Suprapubic skin (tissue), 4 donors: ENCODE results near the gene ATAD3C. TPM values are rescaled to one million over a fixed set of nuclear protein-coding genes. Genes with fewer than 3 reads are reported as not detected.
"Not testable (repeated sequence)": the region's sequence is repeated elsewhere in the genome, so short reads cannot be mapped to it uniquely, and the experiment has no call there.

ENCODE experiments used
- DNase-seq, 2 donors: peaks; one replicate each; pipeline ENCODE4 v3.0.0-alpha.2; 2019; ENCODE audit warnings: low spot score in 2 of 2
- H3K27ac ChIP-seq: fragments of 200-600 bp; sonication (generic); one replicate; pipeline ENCODE4 v1.5.1; 2019
- H3K27me3 ChIP-seq: fragments of 200-600 bp; sonication (generic); one replicate; pipeline ENCODE4 v1.5.1; 2019
- H3K36me3 ChIP-seq: fragments of 200-600 bp; sonication (generic); one replicate; pipeline ENCODE4 v1.5.1; 2019
- H3K4me1 ChIP-seq: fragments of 200-600 bp; sonication (generic); one replicate; pipeline ENCODE4 v1.5.1; 2019
- H3K4me3 ChIP-seq: fragments of 200-600 bp; sonication (generic); one replicate; pipeline ENCODE4 v1.5.1; 2019; ENCODE audit warnings: mild to moderate bottlenecking
- H3K9me3 ChIP-seq: fragments of 200-600 bp; sonication (generic); one replicate; pipeline ENCODE4 v1.5.1; 2019
- EP300 ChIP-seq: sonication (generic); formaldehyde crosslinking; IDR thresholded peaks from one replicate; pipeline ENCODE4 v1.6.1; 2017; ENCODE audit warnings: antibody characterized with exemption
- POLR2A ChIP-seq, 2 donors: fragments of 450-650 bp; IDR thresholded peaks; one replicate each; pipeline ENCODE4 v1.6.1; 2017; ENCODE audit warnings: antibody characterized with exemption in 2 of 2, mild to moderate bottlenecking in 2 of 2, moderate library complexity in 2 of 2
- POLR2AphosphoS5 ChIP-seq, 3 donors: sonication (generic); formaldehyde crosslinking; IDR thresholded peaks; one replicate each; pipeline ENCODE4 v1.6.1; 2017; ENCODE audit warnings: antibody characterized with exemption in 3 of 3
- WGBS: methylation state at CpG from one replicate; pipeline ENCODE4 v1.1.5; 2018; 5-methylcytosine and 5-hydroxymethylcytosine counted together
- total RNA-seq, 4 donors: library from RNA; depleted of rRNA; stranded (reverse); fragments of >200 nt; gene quantifications; one replicate each; pipeline ENCODE4 v1.1.0, GENCODE V29; 2016
- TF ChIP-seq, protein P1 (sequence below), 2 donors: fragments of 200-600 bp in 1 of 2; fragments of 450-650 bp in 1 of 2; sonication (generic) in 1 of 2; IDR thresholded peaks; one replicate each; pipeline ENCODE4 v1.5.1; 2016 to 2019; ENCODE audit warnings: antibody characterized with exemption in 2 of 2, mild to moderate bottlenecking in 1 of 2, moderate library complexity in 1 of 2

Gene ATAD3C
- total RNA-seq, 4 donors from 2014 or later: 0.32 to 4.2 (median 1.2) TPM

DNA sequence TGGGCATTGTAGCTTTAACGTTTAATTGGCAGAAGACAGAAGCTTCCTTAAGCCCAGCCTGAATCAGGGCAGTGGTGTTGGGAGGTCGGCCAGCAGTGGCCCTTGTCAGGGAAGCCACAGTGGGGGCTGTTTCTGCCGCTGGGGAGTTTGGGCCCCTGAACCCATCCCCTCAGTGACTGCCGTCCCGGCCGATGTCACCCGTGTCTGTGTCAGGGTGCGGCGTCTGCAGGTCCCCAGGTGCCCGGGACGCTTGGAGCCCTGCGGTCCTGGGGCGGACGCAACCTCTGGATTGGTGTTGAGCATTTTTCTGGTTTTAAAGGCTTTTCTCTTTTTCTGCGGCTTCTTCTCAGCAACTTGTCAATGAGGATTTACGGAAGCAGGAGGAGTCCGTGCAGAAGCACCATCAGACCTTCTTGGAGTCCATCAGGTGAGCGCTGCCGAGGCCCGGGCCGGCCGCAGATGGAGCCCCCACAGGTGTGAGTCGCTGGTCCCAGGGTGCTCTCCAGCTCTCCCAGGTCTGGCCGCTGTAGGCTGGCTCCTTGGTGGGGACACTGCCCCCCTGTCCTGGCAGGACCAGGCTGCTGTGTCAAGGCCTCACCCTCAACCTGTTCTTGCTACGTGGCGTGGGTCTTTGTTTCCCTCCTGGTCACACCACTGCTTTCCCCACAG, 2.3 kb downstream of the ATAD3C start:
- no peak for TF ChIP-seq POLR2AphosphoS5 (IDR thresholded peaks at IDR 0.05)
- TF ChIP-seq, protein P1, sequence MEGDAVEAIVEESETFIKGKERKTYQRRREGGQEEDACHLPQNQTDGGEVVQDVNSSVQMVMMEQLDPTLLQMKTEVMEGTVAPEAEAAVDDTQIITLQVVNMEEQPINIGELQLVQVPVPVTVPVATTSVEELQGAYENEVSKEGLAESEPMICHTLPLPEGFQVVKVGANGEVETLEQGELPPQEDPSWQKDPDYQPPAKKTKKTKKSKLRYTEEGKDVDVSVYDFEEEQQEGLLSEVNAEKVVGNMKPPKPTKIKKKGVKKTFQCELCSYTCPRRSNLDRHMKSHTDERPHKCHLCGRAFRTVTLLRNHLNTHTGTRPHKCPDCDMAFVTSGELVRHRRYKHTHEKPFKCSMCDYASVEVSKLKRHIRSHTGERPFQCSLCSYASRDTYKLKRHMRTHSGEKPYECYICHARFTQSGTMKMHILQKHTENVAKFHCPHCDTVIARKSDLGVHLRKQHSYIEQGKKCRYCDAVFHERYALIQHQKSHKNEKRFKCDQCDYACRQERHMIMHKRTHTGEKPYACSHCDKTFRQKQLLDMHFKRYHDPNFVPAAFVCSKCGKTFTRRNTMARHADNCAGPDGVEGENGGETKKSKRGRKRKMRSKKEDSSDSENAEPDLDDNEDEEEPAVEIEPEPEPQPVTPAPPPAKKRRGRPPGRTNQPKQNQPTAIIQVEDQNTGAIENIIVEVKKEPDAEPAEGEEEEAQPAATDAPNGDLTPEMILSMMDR (IDR thresholded peaks at IDR 0.05): no peak
- TF ChIP-seq EP300: no peak
- no peak for TF ChIP-seq POLR2A (IDR thresholded peaks at IDR 0.05)
- H3K9me3 ChIP-seq: no peaks in the 10 kb centered on the region
- no peaks in the 10 kb centered on the region for H3K27me3 ChIP-seq
- 82% methylated on average over 17 of the region's 26 CpGs for WGBS
- no peaks in the 10 kb centered on the region for H3K36me3 ChIP-seq
- DNase-seq: no peak
- no peak overlapping the region for H3K27ac ChIP-seq
- no peak overlapping the region for H3K4me3 ChIP-seq
- H3K4me1 ChIP-seq: no peaks in the 10 kb centered on the region

DNA sequence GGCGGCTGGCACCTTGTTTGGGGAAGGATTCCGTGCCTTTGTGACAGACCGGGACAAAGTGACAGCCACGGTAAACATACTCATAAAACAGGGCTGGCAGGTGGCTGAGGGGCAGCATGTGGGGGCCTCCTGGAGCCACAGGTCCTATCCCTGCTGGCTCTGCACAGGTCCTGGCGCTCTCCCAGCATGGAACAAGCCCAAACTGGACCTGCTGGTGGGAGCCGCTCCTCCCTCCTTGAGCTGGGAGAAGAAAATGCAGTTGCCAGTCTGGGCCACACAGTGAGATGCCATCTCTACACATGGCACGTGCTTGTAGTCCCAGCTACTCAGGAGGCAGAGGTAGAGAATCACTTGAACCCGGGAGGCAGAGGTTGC, 2.9 kb downstream of the ATAD3C start:
- 68% methylated on average over 8 of the region's 8 CpGs for WGBS
- not testable (repeated sequence) for DNase-seq

DNA sequence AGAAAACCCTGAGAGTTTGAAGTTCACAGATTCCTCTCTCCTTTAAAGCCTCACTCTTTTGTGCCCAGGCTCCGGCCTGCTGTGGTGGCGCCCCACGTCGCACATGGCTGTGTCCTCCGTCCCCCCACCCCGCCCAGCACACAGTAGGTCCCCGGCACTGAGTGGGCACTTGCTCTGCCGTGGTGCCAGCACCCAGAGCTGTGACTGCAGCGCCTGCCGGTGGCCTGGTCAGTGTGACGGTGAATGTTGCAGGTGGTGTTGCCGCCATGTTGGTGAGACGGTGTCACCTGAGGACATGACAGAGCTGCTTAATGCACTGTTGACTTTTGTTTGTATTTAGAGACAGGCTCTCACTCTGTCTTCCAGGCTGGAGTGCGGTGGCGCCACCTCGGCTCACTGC, 3.4 kb downstream of the ATAD3C start:
- no peaks in the 10 kb centered on the region for H3K36me3 ChIP-seq
- WGBS: 96% methylated on average over 15 of the region's 16 CpGs
- DNase-seq: no peak
- no peaks in the 10 kb centered on the region for H3K9me3 ChIP-seq
- H3K27ac ChIP-seq: no peak overlapping the region
- H3K4me1 ChIP-seq: no peaks in the 10 kb centered on the region
- TF ChIP-seq EP300 (no peak), POLR2A (IDR thresholded peaks at IDR 0.05) (no peak), POLR2AphosphoS5 (IDR thresholded peaks at IDR 0.05) (no peak)
- TF ChIP-seq, protein P1 (IDR thresholded peaks at IDR 0.05): no peak
- H3K4me3 ChIP-seq: no peak overlapping the region
- H3K27me3 ChIP-seq: no peaks in the 10 kb centered on the region

More for the DNA sequence above, 2.9 kb downstream of the ATAD3C start:
- H3K36me3 ChIP-seq, H3K27me3 ChIP-seq, H3K9me3 ChIP-seq, H3K4me3 ChIP-seq, H3K4me1 ChIP-seq, H3K27ac ChIP-seq: not testable (repeated sequence)

DNA sequence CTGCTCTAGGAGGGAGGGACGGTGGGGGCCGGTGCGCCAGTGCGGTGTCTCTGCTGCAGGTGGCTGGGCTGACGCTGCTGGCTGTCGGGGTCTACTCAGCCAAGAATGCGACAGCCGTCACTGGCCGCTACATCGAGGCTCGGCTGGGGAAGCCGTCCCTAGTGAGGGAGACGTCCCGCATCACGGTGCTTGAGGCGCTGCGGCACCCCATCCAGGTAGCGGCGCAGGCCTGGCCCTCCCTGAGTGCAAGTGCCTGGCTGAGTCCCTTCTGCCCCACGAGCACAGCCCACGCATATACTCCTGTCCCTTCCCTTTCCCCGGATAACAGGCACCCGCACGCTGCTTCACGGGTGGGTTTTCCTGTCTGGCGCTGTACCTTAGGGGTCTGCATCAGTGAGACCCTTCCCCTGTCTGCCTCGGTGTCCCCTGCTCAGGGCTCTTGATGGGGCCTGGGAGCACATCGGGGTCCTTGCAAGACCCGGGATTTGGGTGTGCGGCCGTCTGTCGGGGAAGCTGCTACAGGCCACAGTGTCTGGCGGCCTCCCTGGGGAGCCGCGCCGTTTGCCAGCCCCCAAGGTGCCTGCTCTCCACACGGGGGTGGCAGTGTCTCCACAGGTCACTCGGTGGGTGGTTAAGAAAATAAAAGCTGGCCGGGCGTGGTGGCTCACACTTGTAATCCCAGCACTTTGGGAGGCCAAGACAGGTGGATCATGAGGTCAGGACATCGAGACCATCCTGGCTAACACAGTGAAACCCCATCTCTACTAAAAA, 5.0 kb downstream of the ATAD3C start:
- H3K4me1 ChIP-seq, H3K4me3 ChIP-seq, H3K36me3 ChIP-seq, H3K27ac ChIP-seq, DNase-seq, H3K27me3 ChIP-seq, H3K9me3 ChIP-seq: not testable (repeated sequence)
- 95% methylated on average over 5 of the region's 41 CpGs for WGBS

DNA sequence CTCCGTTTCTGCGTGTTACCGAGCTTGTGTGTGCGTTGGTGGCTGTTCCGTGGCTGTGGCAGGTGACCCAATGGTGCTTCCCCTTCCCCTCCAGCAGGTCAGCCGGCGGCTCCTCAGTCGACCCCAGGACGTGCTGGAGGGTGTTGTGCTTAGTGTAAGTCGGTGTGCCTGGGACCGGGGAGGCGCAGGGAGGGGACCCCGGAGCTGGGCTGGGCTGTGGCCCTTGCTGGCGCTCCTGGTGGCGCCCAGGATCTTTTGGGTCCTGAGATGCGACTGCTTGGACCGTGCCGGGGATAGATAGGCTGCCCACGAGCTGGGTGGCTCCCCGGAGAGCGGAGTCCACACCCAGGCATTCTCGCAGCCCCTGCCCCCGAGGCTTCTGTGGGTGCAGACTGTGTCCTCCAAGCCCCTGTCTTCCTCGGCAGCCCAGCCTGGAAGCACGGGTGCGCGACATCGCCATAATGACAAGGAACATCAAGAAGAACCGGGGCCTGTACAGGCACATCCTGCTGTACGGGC, 5.9 kb downstream of the ATAD3C start:
- no peak for DNase-seq
- TF ChIP-seq, protein P1 (IDR thresholded peaks at IDR 0.05): no peak
- TF ChIP-seq POLR2A (IDR thresholded peaks at IDR 0.05): no peak
- no peak for TF ChIP-seq POLR2AphosphoS5 (IDR thresholded peaks at IDR 0.05)
- no peak for TF ChIP-seq EP300
- Histone ChIP-seq H3K36me3 (no peaks in the 10 kb centered on the region), H3K27me3 (no peaks in the 10 kb centered on the region), H3K27ac (no peak overlapping the region), H3K9me3 (no peaks in the 10 kb centered on the region), H3K4me1 (no peaks in the 10 kb centered on the region), H3K4me3 (no peak overlapping the region)
- WGBS: 65% methylated on average over 20 of the region's 30 CpGs

DNA sequence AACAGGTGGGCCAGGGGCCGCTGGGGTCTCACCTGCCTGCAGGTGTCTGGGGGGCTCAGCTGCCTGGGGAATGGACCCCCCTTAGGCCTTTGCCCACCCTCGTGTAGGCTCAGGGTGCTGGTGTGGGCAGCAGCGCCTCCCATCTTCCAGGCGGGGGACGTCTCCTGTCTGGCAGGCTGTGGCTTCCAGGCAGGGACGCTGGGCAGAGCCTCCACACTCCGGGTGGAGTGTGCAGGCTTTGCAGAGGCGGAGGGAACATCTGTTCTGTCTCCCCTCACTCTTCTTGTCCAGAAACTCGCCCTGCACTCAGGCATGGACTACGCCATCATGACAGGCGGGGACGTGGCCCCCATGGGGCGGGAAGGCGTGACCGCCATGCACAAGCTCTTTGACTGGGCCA, 6.4 kb downstream of the ATAD3C start:
- H3K4me3 ChIP-seq, H3K27ac ChIP-seq, H3K9me3 ChIP-seq, H3K4me1 ChIP-seq, DNase-seq, H3K36me3 ChIP-seq, H3K27me3 ChIP-seq: not testable (repeated sequence)
- no CpG with 5 or more reads among the region's 15 CpGs for WGBS

DNA sequence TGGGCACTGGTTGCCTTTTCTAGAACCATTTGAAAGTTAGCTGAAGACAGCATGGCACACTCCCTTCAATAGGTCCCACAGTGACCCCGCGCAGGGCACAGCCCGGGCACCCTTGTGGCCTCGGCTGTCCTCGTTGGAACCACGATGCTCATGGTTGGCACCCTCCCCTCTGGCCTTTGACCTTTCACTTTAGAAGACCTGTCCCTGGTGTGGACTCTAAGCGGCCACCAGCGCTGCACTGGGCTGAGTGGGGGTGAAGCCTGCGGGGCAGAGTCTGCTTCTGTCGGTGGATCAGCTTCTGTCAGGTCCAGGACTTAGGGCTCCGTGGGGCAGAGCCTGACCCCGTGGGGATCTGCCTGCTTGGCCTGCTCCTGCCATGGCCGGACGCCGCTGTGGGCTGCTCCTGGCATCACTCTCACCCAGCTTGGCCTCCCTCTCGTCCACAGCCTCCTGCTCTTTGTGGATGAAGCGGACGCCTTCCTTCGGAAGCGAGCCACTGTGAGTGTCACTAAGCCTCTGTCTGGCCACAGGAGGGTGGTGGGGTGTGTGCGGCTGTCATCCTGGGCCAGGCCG, 7.3 kb downstream of the ATAD3C start:
- 88% methylated on average over 12 of the region's 22 CpGs for WGBS

DNA sequence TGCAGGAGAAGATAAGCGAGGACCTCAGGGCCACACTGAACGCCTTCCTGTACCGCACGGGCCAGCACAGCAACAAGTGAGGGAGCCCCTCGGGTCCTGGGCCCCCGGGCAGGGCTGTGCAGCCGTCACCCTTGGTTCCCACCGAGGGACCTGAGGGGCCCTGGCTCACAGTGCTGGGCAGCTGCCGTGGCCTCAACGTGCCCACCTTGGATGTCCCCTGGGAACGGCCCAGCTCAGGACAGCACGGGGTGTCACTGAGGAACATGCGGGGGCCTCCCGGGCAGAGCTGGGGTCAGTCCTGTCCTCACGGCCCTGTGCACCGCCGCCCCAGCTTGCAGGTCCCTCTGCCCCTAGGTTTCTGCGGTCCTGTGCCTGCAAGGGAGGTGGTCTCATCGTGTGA, 9.7 kb downstream of the ATAD3C start:
- not testable (repeated sequence) for H3K27me3 ChIP-seq, H3K9me3 ChIP-seq, DNase-seq, H3K27ac ChIP-seq, H3K36me3 ChIP-seq, H3K4me1 ChIP-seq, H3K4me3 ChIP-seq
- WGBS: no CpG with 5 or more reads among the region's 19 CpGs

More for the DNA sequence above, 7.3 kb downstream of the ATAD3C start:
- not testable (repeated sequence) for H3K36me3 ChIP-seq, H3K27ac ChIP-seq, H3K9me3 ChIP-seq, DNase-seq, H3K4me1 ChIP-seq, H3K27me3 ChIP-seq, H3K4me3 ChIP-seq

DNA sequence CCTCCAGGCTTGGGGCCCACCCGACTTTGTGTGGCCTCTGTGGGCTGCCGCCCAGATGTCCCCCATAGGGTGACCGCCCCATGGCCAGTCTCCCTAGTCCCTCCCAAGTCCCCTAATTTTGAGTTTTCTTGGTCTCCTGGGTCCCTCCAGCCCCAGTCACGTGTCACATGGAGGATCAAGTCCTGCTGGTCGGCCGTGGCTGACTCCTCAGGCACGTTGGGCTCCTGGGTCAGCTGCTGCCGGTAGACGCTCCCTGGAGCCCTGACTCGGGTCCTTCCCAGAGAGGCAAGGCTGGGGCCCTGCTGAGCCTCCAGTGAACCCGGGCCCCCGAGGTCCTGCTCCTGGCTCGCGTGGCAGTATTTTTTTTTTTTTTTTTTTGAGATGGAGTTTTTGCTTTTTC, 10.2 kb downstream of the ATAD3C start:
- not testable (repeated sequence) for H3K4me3 ChIP-seq, H3K9me3 ChIP-seq, H3K4me1 ChIP-seq, H3K27ac ChIP-seq, DNase-seq, H3K27me3 ChIP-seq, H3K36me3 ChIP-seq
- 90% methylated on average over 14 of the region's 14 CpGs for WGBS
